ENCODE measurements around the gene COX6A1.

COX6A1 gene

DNA sequence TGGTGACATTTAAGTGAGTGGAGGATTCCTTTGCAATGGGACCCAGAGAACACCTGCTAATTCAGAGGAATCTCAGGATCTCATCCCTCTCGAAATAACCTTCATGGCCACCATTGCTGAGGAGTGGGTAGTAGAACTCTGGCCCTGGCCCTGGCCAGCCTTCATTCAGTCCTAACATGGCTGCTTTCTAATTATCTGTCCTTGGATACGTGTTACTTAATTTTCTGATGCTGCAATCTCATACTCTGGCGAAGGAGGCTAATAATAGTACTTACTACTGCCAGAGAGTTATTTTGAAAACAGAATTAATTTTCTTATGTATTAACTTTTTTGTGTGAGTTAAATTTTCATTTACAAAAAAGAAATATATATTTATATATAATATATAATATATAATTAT, 12.1 kb upstream of the COX6A1 start:
- no peak for DNase-seq (ENCODE audit: low read depth)
- TF ChIP-seq, protein P1, sequence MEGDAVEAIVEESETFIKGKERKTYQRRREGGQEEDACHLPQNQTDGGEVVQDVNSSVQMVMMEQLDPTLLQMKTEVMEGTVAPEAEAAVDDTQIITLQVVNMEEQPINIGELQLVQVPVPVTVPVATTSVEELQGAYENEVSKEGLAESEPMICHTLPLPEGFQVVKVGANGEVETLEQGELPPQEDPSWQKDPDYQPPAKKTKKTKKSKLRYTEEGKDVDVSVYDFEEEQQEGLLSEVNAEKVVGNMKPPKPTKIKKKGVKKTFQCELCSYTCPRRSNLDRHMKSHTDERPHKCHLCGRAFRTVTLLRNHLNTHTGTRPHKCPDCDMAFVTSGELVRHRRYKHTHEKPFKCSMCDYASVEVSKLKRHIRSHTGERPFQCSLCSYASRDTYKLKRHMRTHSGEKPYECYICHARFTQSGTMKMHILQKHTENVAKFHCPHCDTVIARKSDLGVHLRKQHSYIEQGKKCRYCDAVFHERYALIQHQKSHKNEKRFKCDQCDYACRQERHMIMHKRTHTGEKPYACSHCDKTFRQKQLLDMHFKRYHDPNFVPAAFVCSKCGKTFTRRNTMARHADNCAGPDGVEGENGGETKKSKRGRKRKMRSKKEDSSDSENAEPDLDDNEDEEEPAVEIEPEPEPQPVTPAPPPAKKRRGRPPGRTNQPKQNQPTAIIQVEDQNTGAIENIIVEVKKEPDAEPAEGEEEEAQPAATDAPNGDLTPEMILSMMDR (IDR thresholded peaks at IDR 0.05; ENCODE audit: insufficient read depth, low read depth, low read length, missing control alignments), result no peak
- H3K4me3 ChIP-seq (ENCODE audit: low read length), result no peak overlapping the region

DNA sequence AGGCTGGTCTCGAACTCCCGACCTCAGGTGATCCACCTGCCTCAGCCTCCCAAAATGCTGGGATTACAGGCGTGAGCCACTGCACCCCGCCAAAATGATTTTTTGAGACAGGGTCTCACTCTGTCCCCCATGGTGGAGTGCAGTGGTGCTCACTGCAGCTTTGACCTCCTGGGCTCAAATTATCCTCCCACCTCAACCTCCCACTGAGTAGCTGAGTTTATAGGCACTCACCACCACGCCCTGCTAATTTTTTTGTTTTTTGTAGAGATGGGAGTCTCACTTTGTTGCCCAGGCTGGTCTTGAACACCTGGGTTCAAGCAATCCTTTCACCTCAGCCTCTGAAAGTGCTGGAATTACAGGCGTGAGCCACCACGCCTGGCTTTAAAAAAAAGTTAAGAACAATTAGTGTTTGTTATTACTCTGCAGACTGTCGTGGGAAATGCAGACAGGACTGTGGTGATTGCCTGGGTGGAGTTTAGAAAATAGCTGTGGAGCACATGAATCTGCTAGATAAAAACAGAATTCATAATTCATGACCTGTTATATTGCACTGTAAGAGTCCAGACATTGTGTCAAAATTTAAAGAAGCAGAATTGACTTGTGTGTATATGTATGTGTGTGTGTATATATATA, 9.2 kb upstream of the COX6A1 start:
- no peak overlapping the region for H3K4me3 ChIP-seq (ENCODE audit: low read length)
- DNase-seq (ENCODE audit: low read depth), result no peak
- TF ChIP-seq, protein P1 (IDR thresholded peaks at IDR 0.05; ENCODE audit: insufficient read depth, low read depth, low read length, missing control alignments), result no peak

DNA sequence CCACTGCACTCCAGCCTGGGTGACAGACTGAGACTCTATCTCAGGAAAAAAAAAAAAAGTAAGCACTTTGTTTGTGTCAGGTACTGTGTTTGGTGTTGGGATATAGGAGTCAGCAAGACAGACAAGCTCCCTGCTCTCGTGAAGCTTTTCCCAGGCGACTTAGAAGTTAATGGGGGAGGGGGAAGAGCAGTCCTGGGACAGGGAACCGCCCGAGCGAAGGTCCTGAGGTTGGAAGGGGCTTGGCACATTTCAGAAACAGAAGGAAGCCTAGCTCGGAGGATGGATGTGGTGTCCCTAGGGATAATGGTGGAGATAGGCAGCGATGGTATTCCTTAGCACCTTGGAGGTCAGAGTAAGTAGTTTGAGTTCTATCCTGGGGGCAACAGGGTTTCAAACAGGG, 8.5 kb upstream of the COX6A1 start:
- no peak overlapping the region for H3K4me3 ChIP-seq (ENCODE audit: low read length)
- TF ChIP-seq, protein P1 (IDR thresholded peaks at IDR 0.05; ENCODE audit: insufficient read depth, low read depth, low read length, missing control alignments), result no peak
- no peak for DNase-seq (ENCODE audit: low read depth)

DNA sequence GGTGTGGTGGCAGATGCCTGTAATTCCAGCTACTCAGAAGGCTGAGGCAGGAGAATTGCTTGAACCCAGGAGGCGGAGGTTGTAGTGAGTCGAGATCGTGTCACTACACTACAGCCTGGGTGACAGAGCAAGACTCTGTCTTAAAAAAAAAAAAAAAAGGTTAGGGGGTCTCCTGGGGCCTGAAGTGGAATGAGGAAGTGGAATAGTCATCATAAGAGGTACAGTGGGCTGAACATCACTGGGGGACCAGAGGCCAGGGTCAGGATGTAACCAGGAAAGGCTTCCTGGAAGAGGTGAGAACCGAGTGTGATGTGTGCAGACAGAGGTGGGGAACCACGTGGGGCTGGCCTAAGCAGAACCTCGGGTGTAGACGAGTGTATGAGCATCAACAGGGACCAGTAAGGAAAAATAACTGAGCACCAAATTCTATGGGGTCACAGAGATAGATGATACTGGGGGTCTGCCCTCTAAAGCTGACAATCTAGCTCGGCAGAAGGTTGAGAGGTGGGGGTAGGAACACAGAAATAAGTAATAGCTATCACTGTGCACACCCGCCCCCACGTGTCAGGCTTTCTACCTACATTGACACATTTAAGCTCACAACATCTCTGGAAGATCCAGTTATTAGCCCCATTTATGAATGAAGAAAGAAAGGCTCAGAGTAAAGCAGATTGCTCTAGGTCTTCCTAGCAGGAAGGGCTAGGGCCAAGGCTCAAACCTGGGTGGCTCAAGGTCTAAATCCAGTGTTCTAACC, 5.0 kb upstream of the COX6A1 start:
- DNase-seq (ENCODE audit: low read depth), result no peak
- H3K4me3 ChIP-seq (ENCODE audit: low read length), result no peak overlapping the region
- TF ChIP-seq, protein P1 (IDR thresholded peaks at IDR 0.05; ENCODE audit: insufficient read depth, low read depth, low read length, missing control alignments), result no peak

DNA sequence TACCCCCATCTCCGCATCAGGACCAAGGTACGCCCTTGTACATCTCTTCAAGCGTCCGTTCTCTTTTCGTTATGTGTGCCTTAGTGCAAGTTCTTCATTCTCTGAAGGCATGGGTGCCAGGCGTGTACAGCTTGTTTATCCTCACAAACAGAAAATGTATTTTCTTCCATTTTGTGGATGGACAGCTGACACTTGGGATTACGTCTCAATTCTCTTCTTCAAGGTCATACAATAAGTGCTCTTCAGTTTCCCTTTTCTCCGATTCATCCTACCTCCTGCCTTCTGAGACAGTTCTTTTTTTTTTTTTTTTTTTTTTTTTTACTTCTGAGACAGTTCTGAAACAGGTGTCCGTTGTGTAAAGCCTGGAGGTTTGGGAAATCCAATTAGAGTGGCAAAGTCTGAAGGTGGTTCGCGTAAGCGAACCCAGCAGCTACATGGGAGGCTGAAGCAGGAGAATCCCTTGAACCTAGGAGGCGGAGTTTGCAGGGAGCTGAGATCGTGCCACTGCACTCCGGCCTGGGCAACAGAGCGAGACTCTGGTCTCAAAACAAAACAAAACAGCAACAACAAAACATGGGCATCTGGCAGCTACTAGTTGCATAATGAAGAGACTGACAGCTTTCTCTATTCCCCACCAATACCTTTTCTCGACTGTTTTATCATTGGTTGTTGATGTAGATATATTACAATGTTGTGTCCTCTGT, 734 bp downstream of the COX6A1 start:
- DNase-seq (ENCODE audit: low read depth), result peak; percentile 13
- TF ChIP-seq, protein P1 (IDR thresholded peaks at IDR 0.05; ENCODE audit: insufficient read depth, low read depth, low read length, missing control alignments), result no peak
- peak overlapping the region; percentile 50 for H3K4me3 ChIP-seq (ENCODE audit: low read length)

DNA sequence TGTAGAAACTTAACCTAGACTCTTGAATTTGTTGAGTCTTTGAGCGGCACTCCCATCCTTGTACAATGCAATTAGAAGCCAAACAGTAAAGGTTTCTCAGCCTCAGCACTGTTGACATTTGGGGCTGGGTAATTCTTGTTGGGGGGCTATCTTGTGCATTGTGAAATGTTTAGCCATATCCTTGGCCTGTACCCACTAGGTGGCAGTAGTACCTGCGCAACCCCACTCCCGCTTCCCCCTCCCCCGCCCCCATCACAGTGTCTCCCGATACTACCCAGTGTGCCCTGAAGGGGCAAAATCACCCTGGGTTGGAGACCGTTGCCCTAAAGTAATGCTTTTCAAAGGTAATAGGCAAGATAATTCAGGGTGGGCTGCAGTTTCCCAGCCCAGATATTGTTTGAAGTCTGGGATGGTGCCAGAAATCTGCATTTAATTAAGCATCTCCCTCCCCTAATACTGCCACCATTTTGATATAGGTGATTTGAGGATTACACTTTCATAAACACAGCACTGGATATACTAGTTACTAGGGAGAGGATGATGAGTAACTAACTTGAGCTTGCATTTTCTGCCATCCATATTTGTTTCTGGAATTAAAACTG, 1.8 kb downstream of the COX6A1 start:
- TF ChIP-seq, protein P1 (IDR thresholded peaks at IDR 0.05; ENCODE audit: insufficient read depth, low read depth, low read length, missing control alignments), result peak; percentile 67
- DNase-seq (ENCODE audit: low read depth), result peak; percentile 77
- H3K4me3 ChIP-seq (ENCODE audit: low read length), result peak overlapping the region; percentile 22

Data from epithelial cell of esophagus (primary cell).